CD4-positive, alpha-beta T cell treated with Interleukin-4 for 4 hours (primary cell): ENCODE data around the gene HOXD8.

Experiments
- DNase-seq: peaks from one replicate; pipeline ENCODE4 v3.0.0-alpha.2; 2020

HOXD8 gene

GRCh38 chr2:176160986-176161824, 31.7 kb downstream of the HOXD8 start:
- DNase-seq = no peak

DNA sequence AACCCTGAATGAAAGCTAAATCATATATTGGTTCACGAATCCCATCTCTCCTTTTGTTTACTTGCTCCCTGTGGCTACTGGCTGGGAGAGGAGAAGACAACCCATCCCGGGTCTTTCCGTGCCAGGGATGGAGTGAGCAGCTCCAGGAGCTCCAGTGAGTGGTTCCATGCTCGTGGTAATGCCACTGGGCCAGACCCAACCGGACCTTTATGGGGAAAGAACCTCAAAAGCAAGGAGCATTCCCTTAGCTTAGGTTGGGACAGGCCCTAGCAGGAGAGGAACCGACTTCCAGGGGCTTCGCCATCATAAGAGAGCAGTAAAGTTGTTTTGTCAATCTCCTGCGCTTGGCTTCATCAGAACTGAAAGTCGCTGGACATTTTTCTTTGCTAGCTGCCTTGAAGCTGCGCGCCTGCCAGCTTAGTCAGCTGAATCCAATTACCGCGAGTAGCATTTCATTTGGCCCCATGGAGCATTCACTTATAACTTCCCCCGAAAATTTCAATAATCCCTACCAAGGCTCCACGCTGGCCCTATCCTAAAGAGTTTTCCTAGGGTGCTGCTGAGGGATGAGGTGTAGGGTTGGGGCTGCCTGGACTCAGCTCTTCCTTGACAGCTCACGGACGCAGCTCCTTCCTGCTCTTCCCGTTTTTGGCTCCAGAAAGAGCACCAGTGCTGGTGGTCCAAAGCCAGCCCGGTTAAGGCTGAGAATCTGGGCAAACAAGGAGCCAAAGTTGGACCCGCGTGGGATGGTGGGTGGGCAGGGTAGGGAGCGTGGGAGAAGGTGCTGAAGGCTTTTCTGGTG, 32.5 kb downstream of the HOXD8 start:
- no peak for DNase-seq

GRCh38 chr2:176162911-176163671, 33.6 kb downstream of the HOXD8 start:
- DNase-seq = no peak

DNA sequence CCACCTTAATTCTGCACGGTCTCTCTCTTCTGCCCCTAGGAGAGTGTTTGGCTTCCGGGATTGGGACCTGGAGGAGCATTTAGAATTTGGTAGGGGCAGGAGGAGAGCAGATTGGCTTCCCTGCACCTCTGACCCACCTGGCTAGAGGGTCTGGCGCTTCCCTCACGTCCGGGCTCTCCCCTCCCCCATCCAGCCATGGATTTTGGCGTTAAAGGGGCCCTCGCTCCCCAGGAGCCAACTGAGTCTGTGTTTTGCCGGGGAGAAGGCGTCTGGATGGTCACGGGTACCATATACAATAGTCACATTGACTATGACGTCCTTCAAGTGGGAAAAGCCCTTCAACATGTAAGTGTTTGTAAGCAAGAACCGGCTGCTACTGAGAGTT, 34.2 kb downstream of the HOXD8 start:
- no peak for DNase-seq

GRCh38 chr2:176164201-176164600, 34.7 kb downstream of the HOXD8 start:
- no peak for DNase-seq

DNA sequence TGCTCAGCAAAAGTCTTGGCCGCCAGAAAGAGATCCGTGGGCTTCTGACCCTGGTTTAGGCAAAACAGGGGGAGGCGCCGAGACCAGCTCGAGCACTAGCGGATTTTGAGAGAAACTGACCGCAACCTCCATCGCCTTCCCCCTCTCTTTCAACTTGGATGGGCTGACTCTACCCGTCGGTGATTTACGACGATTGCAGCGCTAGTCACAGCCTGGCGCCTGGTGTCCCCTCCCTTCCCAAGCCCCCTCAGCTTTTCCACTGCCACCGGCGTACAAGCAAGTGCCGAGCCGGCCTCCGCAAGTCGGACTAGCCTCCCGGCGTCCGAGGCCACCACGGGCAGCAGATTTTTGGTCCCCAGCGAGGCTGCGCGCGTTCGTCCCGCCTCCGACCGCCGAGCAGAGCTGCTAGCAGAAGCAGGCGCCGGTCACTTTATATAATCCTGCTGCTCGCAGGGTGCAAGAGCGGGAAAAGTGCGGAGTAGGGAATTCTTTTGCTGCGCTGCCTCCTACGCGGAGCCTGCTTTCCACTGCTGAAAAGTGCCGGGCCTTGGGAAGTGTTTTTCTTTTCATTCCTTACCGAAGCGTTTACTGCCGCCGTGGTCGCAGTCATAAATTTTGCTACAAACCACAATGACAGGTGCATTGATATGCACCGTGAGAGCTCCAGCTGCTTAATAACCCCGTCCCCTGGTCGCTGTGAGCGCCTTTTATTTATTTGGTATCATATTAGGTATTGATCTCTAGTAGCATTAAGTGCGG, 35.3 kb downstream of the HOXD8 start:
- DNase-seq = no peak

- DNase-seq = no peak
These were observed 36.0 kb downstream of the HOXD8 start for GRCh38 chr2:176165370-176166050.

DNA sequence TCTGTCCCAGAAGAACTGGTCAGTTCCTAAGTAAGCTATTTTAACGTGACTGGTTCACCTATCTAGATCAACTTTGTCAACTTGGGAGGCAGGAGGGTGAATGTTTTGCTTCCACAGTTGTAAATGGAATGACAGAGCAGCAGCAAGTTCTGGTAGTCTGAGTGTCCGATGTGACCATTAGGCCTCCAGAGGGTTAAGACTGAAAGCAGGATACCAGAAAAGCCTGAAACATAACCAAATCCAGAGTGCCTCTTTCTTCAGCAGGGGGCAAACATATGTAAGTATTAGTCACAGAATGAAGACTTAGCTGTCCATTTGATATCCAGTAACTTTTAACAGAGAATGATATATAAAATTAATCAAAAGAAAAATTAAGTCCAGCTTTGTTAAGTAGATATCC, 36.8 kb downstream of the HOXD8 start:
- no peak for DNase-seq

DNA sequence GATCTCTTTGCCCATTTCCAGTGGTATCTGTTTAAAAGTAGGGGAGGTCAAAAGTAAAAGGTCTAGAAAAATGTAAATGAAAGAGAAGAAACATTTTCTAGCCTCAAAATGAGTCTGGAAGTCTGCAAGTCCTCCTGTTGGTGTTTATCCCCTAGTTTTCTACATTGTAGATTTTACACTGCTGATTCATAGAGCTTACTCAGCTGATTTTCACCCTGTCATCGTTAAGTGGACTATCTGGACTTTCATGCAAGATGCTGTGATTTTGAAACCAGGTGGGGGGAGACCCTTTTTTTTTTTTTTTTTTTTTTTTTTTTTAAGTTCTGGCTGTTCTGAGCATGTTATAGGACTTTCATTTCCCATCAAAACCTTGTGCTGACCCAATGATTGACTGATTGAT, 37.9 kb downstream of the HOXD8 start:
- DNase-seq = no peak

DNA sequence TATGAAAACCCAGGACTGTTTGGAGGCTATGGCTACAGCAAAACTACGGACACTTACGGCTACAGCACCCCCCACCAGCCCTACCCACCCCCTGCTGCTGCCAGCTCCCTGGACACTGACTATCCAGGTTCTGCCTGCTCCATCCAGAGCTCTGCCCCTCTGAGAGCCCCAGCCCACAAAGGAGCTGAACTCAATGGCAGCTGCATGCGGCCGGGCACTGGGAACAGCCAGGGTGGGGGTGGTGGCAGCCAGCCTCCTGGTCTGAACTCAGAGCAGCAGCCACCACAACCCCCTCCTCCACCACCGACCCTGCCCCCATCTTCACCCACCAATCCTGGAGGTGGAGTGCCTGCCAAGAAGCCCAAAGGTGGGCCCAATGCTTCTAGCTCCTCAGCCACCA, 39.7 kb downstream of the HOXD8 start:
- DNase-seq = no peak

GRCh38 chr2:176169711-176170110, 40.2 kb downstream of the HOXD8 start:
- no peak for DNase-seq

DNA sequence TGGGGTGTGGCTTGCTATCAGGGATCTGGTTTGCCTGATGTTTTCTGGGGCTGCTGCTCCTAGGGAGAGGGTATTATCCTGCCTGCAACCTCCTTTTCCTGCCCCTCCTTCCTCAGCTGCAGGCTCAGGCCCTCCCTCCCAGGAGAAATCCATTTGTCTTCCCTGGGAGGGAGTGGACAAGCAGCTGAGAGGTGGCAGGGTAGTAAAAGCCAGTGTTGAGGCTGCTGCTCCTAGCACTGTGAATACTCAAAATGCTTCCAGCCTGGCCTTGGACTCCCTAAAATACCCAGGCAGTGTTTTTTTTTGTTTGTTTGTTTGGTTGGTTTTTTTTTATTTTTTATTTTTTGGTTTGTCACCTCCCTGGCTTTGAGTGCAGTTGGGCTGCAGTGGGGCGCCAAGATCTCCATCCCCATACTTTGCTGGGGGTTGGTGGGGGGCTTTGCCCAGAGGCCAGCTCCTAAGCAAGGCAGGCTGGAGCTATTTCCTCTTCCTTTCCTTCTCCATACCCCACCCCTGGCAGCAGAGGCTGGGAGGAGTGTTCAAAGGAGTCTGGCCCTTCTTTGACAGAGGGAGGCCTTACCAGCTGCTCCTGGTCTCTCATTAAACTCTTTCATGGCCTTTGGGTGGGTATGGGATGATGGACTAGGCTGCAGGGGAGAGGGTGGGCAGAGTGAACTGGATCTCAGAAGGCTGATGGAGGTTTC, 41.2 kb downstream of the HOXD8 start:
- no peak for DNase-seq

DNA sequence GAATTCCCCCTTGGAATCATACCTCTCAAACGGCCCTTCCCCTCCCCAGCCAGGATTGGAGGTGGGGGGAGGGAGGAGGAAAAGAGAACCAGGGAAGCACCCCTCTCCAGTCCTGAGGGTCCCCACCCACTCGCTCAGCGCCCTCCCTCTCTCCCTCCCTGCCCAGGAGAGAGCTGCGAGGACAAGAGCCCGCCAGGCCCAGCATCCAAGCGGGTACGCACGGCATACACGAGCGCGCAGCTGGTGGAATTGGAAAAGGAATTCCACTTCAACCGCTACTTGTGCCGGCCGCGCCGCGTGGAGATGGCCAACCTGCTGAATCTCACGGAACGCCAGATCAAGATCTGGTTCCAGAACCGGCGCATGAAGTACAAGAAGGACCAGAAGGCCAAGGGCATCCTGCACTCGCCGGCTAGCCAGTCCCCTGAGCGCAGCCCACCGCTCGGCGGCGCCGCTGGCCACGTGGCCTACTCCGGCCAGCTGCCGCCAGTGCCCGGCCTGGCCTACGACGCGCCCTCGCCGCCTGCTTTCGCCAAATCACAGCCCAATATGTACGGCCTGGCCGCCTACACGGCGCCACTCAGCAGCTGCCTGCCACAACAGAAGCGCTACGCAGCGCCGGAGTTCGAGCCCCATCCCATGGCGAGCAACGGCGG, 42.0 kb downstream of the HOXD8 start:
- DNase-seq = no peak

DNA sequence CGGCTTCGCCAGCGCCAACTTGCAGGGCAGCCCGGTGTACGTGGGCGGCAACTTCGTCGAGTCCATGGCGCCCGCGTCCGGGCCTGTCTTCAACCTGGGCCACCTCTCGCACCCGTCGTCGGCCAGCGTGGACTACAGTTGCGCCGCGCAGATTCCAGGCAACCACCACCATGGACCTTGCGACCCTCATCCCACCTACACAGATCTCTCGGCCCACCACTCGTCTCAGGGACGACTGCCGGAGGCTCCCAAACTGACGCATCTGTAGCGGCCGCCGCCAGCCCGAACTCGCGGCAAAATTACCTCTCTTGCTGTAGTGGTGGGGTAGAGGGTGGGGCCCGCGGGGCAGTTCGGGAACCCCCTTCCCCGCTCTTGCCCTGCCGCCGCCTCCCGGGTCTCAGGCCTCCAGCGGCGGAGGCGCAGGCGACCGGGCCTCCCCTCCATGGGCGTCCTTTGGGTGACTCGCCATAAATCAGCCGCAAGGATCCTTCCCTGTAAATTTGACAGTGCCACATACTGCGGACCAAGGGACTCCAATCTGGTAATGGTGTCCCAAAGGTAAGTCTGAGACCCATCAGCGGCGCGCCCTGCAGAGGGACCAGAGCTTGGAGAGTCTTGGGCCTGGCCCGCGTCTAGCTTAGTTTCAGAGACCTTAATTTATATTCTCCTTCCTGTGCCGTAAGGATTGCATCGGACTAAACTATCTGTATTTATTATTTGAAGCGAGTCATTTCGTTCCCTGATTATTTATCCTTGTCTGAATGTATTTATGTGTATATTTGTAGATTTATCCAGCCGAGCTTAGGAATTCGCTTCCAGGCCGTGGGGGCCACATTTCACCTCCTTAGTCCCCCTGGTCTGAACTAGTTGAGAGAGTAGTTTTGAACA, 42.7 kb downstream of the HOXD8 start:
- DNase-seq = no peak

DNA sequence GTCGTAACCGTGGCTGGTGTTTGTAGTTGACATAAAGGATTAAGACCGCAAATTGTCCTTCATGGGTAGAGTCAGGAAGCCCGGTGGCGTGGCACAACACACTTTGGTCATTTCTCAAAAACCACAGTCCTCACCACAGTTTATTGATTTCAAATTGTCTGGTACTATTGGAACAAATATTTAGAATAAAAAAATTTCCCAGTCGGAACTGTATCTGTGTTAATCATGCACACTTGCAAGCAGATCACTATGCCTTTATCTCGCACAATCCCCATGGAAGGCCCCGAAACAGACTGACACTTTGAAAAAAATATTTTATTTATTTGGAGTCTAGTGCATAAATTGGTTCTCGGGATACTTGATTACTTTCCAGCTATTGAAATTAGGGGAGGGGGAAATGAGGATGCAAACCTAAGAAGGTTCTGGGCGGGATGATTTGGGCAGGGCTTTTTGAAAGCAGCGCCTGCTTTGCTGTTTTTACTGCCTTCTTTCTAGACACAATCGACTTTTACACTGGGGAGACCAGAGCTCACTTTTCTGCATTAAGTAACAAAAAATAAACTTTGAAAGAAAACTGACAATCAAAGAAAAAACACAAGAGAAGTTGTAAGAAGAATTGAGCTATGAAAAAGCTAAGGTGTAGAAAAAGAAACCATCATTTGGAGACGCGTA, 43.5 kb downstream of the HOXD8 start:
- no peak for DNase-seq

- no peak for DNase-seq
These were observed 44.3 kb downstream of the HOXD8 start for GRCh38 chr2:176173567-176174381.

DNA sequence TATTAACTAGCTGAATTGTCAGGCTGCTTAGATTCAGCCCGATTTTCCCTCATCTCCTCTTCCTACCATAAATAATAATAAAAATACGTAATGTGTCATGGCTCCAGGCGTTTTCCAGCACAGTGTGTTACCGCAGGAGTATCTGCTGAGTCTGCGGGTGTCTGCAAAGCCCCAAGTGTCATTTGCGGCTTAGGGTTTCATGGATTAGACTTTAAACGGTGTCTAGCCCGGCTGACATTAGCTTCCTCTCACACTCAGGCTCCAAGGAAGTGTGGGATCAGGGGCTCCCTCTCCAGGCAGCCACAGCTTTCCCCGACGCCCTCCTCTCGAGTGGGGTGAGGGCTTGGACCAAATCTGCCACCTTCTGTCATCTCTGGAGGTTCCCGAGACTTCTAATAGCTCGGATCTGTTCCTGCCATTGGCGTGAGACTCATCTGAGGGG, 44.9 kb downstream of the HOXD8 start:
- DNase-seq = no peak
